Measurements from ENCODE around the gene SMYD5.

DNA sequence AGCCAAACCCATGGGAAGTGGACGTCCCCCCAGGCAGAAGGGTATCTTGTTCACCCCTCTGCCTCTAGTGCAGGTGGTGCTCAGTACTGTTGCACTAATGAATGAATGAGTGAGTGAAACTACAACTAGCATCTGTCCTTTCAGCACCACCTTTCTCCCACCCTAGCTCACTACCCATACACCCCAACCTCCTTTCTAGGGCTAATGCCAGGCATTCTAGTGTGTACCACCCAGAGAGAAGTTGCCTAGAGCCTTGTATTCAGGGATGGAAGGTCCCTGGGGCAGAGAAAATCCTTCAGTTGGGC, 42.5 kb downstream of the SMYD5 start:
- TF ChIP-seq, protein P1, sequence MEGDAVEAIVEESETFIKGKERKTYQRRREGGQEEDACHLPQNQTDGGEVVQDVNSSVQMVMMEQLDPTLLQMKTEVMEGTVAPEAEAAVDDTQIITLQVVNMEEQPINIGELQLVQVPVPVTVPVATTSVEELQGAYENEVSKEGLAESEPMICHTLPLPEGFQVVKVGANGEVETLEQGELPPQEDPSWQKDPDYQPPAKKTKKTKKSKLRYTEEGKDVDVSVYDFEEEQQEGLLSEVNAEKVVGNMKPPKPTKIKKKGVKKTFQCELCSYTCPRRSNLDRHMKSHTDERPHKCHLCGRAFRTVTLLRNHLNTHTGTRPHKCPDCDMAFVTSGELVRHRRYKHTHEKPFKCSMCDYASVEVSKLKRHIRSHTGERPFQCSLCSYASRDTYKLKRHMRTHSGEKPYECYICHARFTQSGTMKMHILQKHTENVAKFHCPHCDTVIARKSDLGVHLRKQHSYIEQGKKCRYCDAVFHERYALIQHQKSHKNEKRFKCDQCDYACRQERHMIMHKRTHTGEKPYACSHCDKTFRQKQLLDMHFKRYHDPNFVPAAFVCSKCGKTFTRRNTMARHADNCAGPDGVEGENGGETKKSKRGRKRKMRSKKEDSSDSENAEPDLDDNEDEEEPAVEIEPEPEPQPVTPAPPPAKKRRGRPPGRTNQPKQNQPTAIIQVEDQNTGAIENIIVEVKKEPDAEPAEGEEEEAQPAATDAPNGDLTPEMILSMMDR (IDR thresholded peaks at IDR 0.05): no peak
- no peak for TF ChIP-seq POLR2AphosphoS5 (IDR thresholded peaks at IDR 0.05)
